Measurements from ENCODE around the gene FAM3A.

Gene FAM3A

GRCh38 chrX:154508384-154508745 is 7.7 kb downstream of the FAM3A start:
- TF ChIP-seq CTCF (IDR thresholded peaks at IDR 0.05): no peak
- Histone ChIP-seq H3K27ac (no peak overlapping the region), H3K27me3 (no peaks in the 10 kb centered on the region)

GRCh38 chrX:154507673-154508383 is 8.2 kb downstream of the FAM3A start:
- TF ChIP-seq CTCF (IDR thresholded peaks at IDR 0.05): no peak
- H3K36me3 ChIP-seq: peaks cover 28% of the 10 kb centered on the region

More at GRCh38 chrX:154508384-154508745, 7.7 kb downstream of the FAM3A start:
- Histone ChIP-seq H3K4me3 (ENCODE audit: low read depth in 1 of 2, low read length in 1 of 2) (no peak overlapping the region), H3K4me1 (ENCODE audit: control insufficient read depth in 1 of 2, insufficient read depth in 1 of 2, low read depth in 1 of 2, low read length in 1 of 2) (no peaks in the 10 kb centered on the region), H3K36me3 (peaks cover 28% of the 10 kb centered on the region), H3K9me3 (no peaks in the 10 kb centered on the region)

GRCh38 chrX:154506483-154507332 is 9.3 kb downstream of the FAM3A start:
- no peak for TF ChIP-seq CTCF (IDR thresholded peaks at IDR 0.05)
- Histone ChIP-seq H3K9me3 (no peaks in the 10 kb centered on the region), H3K36me3 (peaks cover 28% of the 10 kb centered on the region), H3K4me3 (ENCODE audit: low read depth in 1 of 2, low read length in 1 of 2) (no peak overlapping the region), H3K27ac (no peak overlapping the region), H3K27me3 (no peaks in the 10 kb centered on the region), H3K4me1 (ENCODE audit: control insufficient read depth in 1 of 2, insufficient read depth in 1 of 2, low read depth in 1 of 2, low read length in 1 of 2) (no peaks in the 10 kb centered on the region)

More at GRCh38 chrX:154507673-154508383, 8.2 kb downstream of the FAM3A start:
- Histone ChIP-seq H3K4me3 (ENCODE audit: low read depth in 1 of 2, low read length in 1 of 2) (no peak overlapping the region), H3K27ac (no peak overlapping the region), H3K4me1 (ENCODE audit: control insufficient read depth in 1 of 2, insufficient read depth in 1 of 2, low read depth in 1 of 2, low read length in 1 of 2) (no peaks in the 10 kb centered on the region), H3K9me3 (no peaks in the 10 kb centered on the region), H3K27me3 (no peaks in the 10 kb centered on the region)

GRCh38 chrX:154505734-154506133 is 10.3 kb downstream of the FAM3A start:
- H3K9me3 ChIP-seq: no peaks in the 10 kb centered on the region
- H3K4me1 ChIP-seq (ENCODE audit: control insufficient read depth in 1 of 2, insufficient read depth in 1 of 2, low read depth in 1 of 2, low read length in 1 of 2): no peaks in the 10 kb centered on the region
- no peaks in the 10 kb centered on the region for H3K27me3 ChIP-seq
- no peak overlapping the region for H3K4me3 ChIP-seq (ENCODE audit: low read depth in 1 of 2, low read length in 1 of 2)
- peaks cover 28% of the 10 kb centered on the region for H3K36me3 ChIP-seq
- H3K27ac ChIP-seq: no peak overlapping the region
- TF ChIP-seq CTCF (IDR thresholded peaks at IDR 0.05): no peak

GRCh38 chrX:154502989-154503388 is 13.0 kb downstream of the FAM3A start:
- H3K4me1 ChIP-seq (ENCODE audit: control insufficient read depth in 1 of 2, insufficient read depth in 1 of 2, low read depth in 1 of 2, low read length in 1 of 2): no peaks in the 10 kb centered on the region
- no peaks in the 10 kb centered on the region for H3K9me3 ChIP-seq
- no peaks in the 10 kb centered on the region for H3K27me3 ChIP-seq
- H3K27ac ChIP-seq: no peak overlapping the region
- H3K4me3 ChIP-seq (ENCODE audit: low read depth in 1 of 2, low read length in 1 of 2): no peak overlapping the region
- peaks cover 28% of the 10 kb centered on the region for H3K36me3 ChIP-seq
- no peak for TF ChIP-seq CTCF (IDR thresholded peaks at IDR 0.05)
